Fibroblast of villous mesenchyme (primary cell): ENCODE data around the gene THOC5. TPM values are rescaled to one million over a fixed set of nuclear protein-coding genes. Genes with fewer than 3 reads are reported as not detected.
"Not testable (repeated sequence)": the region's sequence is repeated elsewhere in the genome, so short reads cannot be mapped to it uniquely, and the experiment has no call there.

Experiments
- DNase-seq: peaks from one replicate; pipeline ENCODE4 v3.0.0-alpha.2; 2010; ENCODE audit warnings: low read depth
- H3K4me3 ChIP-seq: 2 replicates; pipeline ENCODE4 v1.5.1; 2011; ENCODE audit warnings: low read depth, mild to moderate bottlenecking, low read length
- CTCF ChIP-seq: IDR thresholded peaks from 2 replicates; pipeline ENCODE4 v1.5.1; 2012; ENCODE audit warnings: low read depth, mild to moderate bottlenecking, low read length; ENCODE audit not compliant: insufficient read depth
- total RNA-seq: library from RNA; depleted of rRNA; stranded (reverse); fragments of >200 nt; gene quantifications from 2 replicates; pipeline ENCODE4 v1.2.3, GENCODE V29; 2012

THOC5 gene
- 37.6 and 50.6 TPM in 2 replicates for total RNA-seq

- peak within 1 kb of the TSS; percentile 83 for H3K4me3 ChIP-seq
- peak; percentile 58 for TF ChIP-seq CTCF
- peak; percentile 96 for DNase-seq
These were observed at the start of gene THOC5 for GRCh38 chr22:29553351-29554224. TSS of gene THOC5 (minus strand) at chr22:29553757. CDS start at chr22:29549147, 4,610 bp downstream.

- DNase-seq, result no peak
- no peak overlapping the region for H3K4me3 ChIP-seq
- no peak for TF ChIP-seq CTCF
These were observed 45.1 kb upstream of the THOC5 start for GRCh38 chr22:29598684-29599020.

GRCh38 chr22:29597871-29598683 lies 44.5 kb upstream of the THOC5 start:
- DNase-seq, H3K4me3 ChIP-seq: not testable (repeated sequence)

- DNase-seq, result no peak
- no peak overlapping the region for H3K4me3 ChIP-seq
- TF ChIP-seq CTCF, result no peak
These were observed 42.9 kb upstream of the THOC5 start for GRCh38 chr22:29596408-29596807.

GRCh38 chr22:29594447-29594846 lies 40.9 kb upstream of the THOC5 start:
- not testable (repeated sequence) for DNase-seq, H3K4me3 ChIP-seq

GRCh38 chr22:29593923-29594322 lies 40.4 kb upstream of the THOC5 start:
- no peak overlapping the region for H3K4me3 ChIP-seq
- no peak for TF ChIP-seq CTCF
- no peak for DNase-seq

- no peak for TF ChIP-seq CTCF
- peak; percentile 56 for DNase-seq
- H3K4me3 ChIP-seq, result no peak overlapping the region
These were observed 34.6 kb upstream of the THOC5 start for GRCh38 chr22:29587938-29588699.

- not testable (repeated sequence) for DNase-seq
These were observed 32.7 kb upstream of the THOC5 start for GRCh38 chr22:29586193-29586705.

More at GRCh38 chr22:29586193-29586705, 32.7 kb upstream of the THOC5 start:
- H3K4me3 ChIP-seq, result not testable (repeated sequence)
